Liver (tissue), 9 donors: ENCODE measurements around the gene RASSF3. TPM values are rescaled to one million over a fixed set of nuclear protein-coding genes. Genes with fewer than 3 reads are reported as not detected.

Source experiments
- DNase-seq: peaks from one replicate; pipeline ENCODE4 v3.0.0-alpha.2; 2017; ENCODE audit warnings: low spot score
- H3K27ac ChIP-seq, 2 donors: one replicate each; pipeline ENCODE4 v1.7.0; 2013; ENCODE audit warnings: inconsistent platforms in 2 of 2, low read length in 2 of 2, control low read depth in 1 of 2, low read depth in 1 of 2, mild to moderate bottlenecking in 1 of 2
- H3K27me3 ChIP-seq, 4 donors: one replicate each; pipeline versions ENCODE4 v1.6.1 to v1.7.0; 2013; ENCODE audit warnings: low read length in 3 of 4, inconsistent platforms in 1 of 4, mild to moderate bottlenecking in 1 of 4, moderate library complexity in 1 of 4; ENCODE audit not compliant: control insufficient read depth in 4 of 4, insufficient read depth in 4 of 4
- H3K36me3 ChIP-seq, 4 donors: one replicate each; pipeline versions ENCODE4 v1.6.1 to v1.7.0; 2013; ENCODE audit warnings: low read length in 3 of 4, mild to moderate bottlenecking in 3 of 4, low read depth in 1 of 4, moderate library complexity in 1 of 4; ENCODE audit not compliant: control insufficient read depth in 4 of 4, insufficient read depth in 3 of 4
- H3K4me1 ChIP-seq, 4 donors: one replicate each; pipeline versions ENCODE4 v1.6.1 to v1.7.0; 2013; ENCODE audit warnings: low read length in 3 of 4, mild to moderate bottlenecking in 3 of 4, moderate library complexity in 1 of 4; ENCODE audit not compliant: control insufficient read depth in 4 of 4, insufficient read depth in 4 of 4
- H3K4me3 ChIP-seq, 3 donors: one replicate each; pipeline versions ENCODE4 v1.6.1 to v1.7.0; 2013; ENCODE audit warnings: low read length in 3 of 3, control low read depth in 1 of 3, low read depth in 1 of 3, mild to moderate bottlenecking in 1 of 3
- H3K9ac ChIP-seq, 2 donors: one replicate each; pipeline ENCODE4 v1.7.0; 2013; ENCODE audit warnings: low read length in 2 of 2, mild to moderate bottlenecking in 2 of 2, moderate library complexity in 2 of 2, control low read depth in 1 of 2, low read depth in 1 of 2
- H3K9me3 ChIP-seq, 4 donors: one replicate each; pipeline versions ENCODE4 v1.6.1 to v1.7.0; 2013; ENCODE audit warnings: low read length in 3 of 4; ENCODE audit not compliant: control insufficient read depth in 4 of 4
- EGR1 ChIP-seq, 2 donors: IDR thresholded peaks; 2 replicates each; pipeline ENCODE4 v1.6.1; 2016 to 2018; ENCODE audit warnings: antibody characterized with exemption in 2 of 2, low read depth in 2 of 2
- FOXA1 ChIP-seq: IDR thresholded peaks from 2 replicates; pipeline ENCODE4 v1.6.1; 2016; ENCODE audit warnings: antibody characterized with exemption
- FOXA2 ChIP-seq: IDR thresholded peaks from 2 replicates; pipeline ENCODE4 v1.6.1; 2016; ENCODE audit warnings: antibody characterized with exemption
- GABPA ChIP-seq, 2 donors: IDR thresholded peaks in 1 of 2; conservative IDR thresholded peaks in 1 of 2; 2 replicates each; pipeline ENCODE4 v1.6.1; 2016; ENCODE audit warnings: antibody characterized with exemption in 2 of 2, mild to moderate bottlenecking in 1 of 2, moderate library complexity in 1 of 2
- HNF4A ChIP-seq, 2 donors: conservative IDR thresholded peaks; 2 replicates each; pipeline ENCODE4 v1.6.1; 2016; ENCODE audit warnings: antibody characterized with exemption in 2 of 2, mild to moderate bottlenecking in 2 of 2
- HNF4G ChIP-seq: IDR thresholded peaks from 2 replicates; pipeline ENCODE4 v1.6.1; 2016; ENCODE audit warnings: antibody characterized with exemption
- JUND ChIP-seq, 2 donors: IDR thresholded peaks; 2 replicates each; pipeline ENCODE4 v1.6.1; 2016; ENCODE audit warnings: antibody characterized with exemption in 2 of 2
- NR2F2 ChIP-seq: IDR thresholded peaks from 2 replicates; pipeline ENCODE4 v1.6.1; 2016; ENCODE audit warnings: antibody characterized with exemption
- RAD21 ChIP-seq, 2 donors: IDR thresholded peaks; 2 replicates each; pipeline ENCODE4 v1.6.1; 2016; ENCODE audit warnings: antibody characterized with exemption in 2 of 2, mild to moderate bottlenecking in 2 of 2
- RXRA ChIP-seq, 2 donors: IDR thresholded peaks; 2 replicates each; pipeline ENCODE4 v1.6.1; 2017 to 2018; ENCODE audit warnings: antibody characterized with exemption in 2 of 2, mild to moderate bottlenecking in 1 of 2
- SP1 ChIP-seq: IDR thresholded peaks from 2 replicates; pipeline ENCODE4 v1.6.1; 2018; ENCODE audit warnings: antibody characterized with exemption, mild to moderate bottlenecking
- TAF1 ChIP-seq: conservative IDR thresholded peaks from 2 replicates; pipeline ENCODE4 v1.6.1; 2016; ENCODE audit warnings: antibody characterized with exemption, mild to moderate bottlenecking
- YY1 ChIP-seq: IDR thresholded peaks from 2 replicates; pipeline ENCODE4 v1.6.1; 2016; ENCODE audit warnings: antibody characterized with exemption, mild to moderate bottlenecking
- WGBS: extraction: QIAGEN DNeasy Blood & Tissue Kit; methylation state at CpG from one replicate; pipeline ENCODE4 v1.1.7; 2013; 5-methylcytosine and 5-hydroxymethylcytosine counted together
- polyA plus RNA-seq, 2 donors: library from polyadenylated mRNA; stranded (reverse) in 1 of 2; unstranded in 1 of 2; fragments of 200-250 nt in 1 of 2; fragments of >200 nt in 1 of 2; fragmentation: Nextera tagmentation in 1 of 2; extraction: Ambion mirVana in 1 of 2; gene quantifications; one replicate each; pipeline versions ENCODE4 v1.2.1 to v1.2.3, GENCODE V29; 2013 to 2015
- total RNA-seq, 2 donors: library from RNA; depleted of rRNA; stranded (reverse); fragments of >200 nt; gene quantifications; one replicate each; pipeline ENCODE4 v1.2.3, GENCODE V29; 2014
- TF ChIP-seq, protein P1 (sequence below): IDR thresholded peaks from 2 replicates; pipeline ENCODE4 v1.6.1; 2016; ENCODE audit warnings: antibody characterized with exemption
- TF ChIP-seq, protein P2 (sequence below): IDR thresholded peaks from 2 replicates; pipeline ENCODE4 v1.6.1; 2016; ENCODE audit warnings: antibody characterized with exemption
- TF ChIP-seq, protein P3 (sequence below): IDR thresholded peaks from 2 replicates; pipeline ENCODE4 v1.6.1; 2016; ENCODE audit warnings: antibody characterized with exemption, mild to moderate bottlenecking
- TF ChIP-seq, protein P4 (sequence below): IDR thresholded peaks from 2 replicates; pipeline ENCODE4 v1.6.1; 2016; ENCODE audit warnings: antibody characterized with exemption
- TF ChIP-seq, protein P5 (sequence below): fragments of 150-350 bp; IDR thresholded peaks from 2 replicates; pipeline ENCODE4 v1.5.1; 2017; ENCODE audit warnings: improper control_type of control experiment, low read depth, low read length; ENCODE audit not compliant: missing input control
- donor health status: healthy.
- donor health status: healthy.
- donor health status: healthy.
- donor health status: healthy.
- donor health status: healthy.

Gene RASSF3
- total and polyA plus RNA-seq, 4 donors, result 2.2 to 9.1 (median 5.6) TPM

DNA sequence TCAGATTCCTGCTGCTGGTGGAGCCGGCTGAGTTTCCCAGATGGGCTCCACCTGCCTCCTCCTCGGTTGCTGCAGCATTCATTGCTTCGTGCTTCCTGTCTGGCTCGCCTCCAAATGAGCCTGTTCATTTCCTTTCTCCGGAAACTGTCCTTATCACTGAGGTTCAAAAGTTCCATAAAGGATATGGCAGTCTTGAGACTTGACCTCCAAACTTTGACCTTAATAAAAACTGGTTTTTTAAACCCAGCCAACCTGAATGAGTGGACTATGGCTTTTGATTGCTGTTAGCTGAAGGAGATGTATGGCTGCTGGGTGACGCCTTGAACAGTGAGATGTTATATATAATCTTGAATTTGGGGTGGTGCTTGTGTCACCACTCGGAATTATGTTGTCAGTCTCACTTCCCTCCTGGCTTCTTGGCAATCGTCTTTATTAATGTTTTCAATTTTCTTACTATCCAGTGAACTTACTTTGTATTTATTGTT lies 62.7 kb downstream of the RASSF3 start (continued):
- peak in 1 of 2 donors; percentile 34 for TF ChIP-seq RXRA (IDR thresholded peaks at IDR 0.05)
- no peak for TF ChIP-seq SP1

DNA sequence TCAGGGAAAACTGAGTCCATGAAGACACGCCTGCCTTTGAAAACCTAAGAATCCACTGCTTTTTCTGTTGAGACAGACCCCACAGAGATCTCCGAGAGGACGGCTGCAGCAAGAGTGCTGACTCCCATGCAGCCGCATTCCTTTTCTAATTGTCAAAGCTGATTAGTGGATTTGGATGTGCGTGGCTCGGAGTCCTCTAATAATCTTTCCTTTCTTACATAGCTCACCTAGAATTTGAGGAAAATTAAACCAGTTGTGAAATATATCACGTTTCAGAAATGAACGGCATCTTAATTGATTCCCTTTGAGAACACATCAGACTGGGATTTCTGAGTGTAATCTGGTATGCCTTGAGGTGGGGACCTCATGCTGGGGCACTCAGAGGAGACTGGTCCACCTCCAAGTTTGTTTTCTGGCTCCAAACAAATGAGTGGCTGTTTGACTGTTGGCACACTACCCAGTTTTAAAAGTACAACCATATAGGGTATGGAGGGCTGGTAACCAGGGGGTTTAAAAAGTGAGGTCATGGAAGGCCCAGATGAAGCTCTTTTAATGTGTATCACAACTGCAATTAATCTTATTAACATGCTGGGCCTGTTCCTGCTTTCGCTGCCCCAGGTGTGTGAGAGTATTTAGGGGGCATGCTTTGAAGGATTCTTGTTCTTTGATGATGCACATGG lies 63.3 kb downstream of the RASSF3 start:
- H3K27me3 ChIP-seq, result no peaks in the 10 kb centered on the region
- H3K4me1 ChIP-seq, result peaks cover 0 to 32% (median 12%) of the 10 kb centered on the region in 4 donors
- no peak for TF ChIP-seq TAF1
- TF ChIP-seq, protein P1, sequence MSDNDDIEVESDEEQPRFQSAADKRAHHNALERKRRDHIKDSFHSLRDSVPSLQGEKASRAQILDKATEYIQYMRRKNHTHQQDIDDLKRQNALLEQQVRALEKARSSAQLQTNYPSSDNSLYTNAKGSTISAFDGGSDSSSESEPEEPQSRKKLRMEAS, result no peak
- TF ChIP-seq FOXA2, result no peak
- no peak for TF ChIP-seq JUND (IDR thresholded peaks at IDR 0.05)
- no peak for TF ChIP-seq RXRA (IDR thresholded peaks at IDR 0.05)
- TF ChIP-seq, protein P2, sequence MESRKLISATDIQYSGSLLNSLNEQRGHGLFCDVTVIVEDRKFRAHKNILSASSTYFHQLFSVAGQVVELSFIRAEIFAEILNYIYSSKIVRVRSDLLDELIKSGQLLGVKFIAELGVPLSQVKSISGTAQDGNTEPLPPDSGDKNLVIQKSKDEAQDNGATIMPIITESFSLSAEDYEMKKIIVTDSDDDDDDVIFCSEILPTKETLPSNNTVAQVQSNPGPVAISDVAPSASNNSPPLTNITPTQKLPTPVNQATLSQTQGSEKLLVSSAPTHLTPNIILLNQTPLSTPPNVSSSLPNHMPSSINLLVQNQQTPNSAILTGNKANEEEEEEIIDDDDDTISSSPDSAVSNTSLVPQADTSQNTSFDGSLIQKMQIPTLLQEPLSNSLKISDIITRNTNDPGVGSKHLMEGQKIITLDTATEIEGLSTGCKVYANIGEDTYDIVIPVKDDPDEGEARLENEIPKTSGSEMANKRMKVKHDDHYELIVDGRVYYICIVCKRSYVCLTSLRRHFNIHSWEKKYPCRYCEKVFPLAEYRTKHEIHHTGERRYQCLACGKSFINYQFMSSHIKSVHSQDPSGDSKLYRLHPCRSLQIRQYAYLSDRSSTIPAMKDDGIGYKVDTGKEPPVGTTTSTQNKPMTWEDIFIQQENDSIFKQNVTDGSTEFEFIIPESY, result no peak
- TF ChIP-seq RAD21 (IDR thresholded peaks at IDR 0.05), result no peak
- no peak for TF ChIP-seq EGR1 (IDR thresholded peaks at IDR 0.05; ENCODE audit: low read depth in 2 of 2)
- no peak for TF ChIP-seq FOXA1
- no peak for TF ChIP-seq YY1
- H3K9ac ChIP-seq, result no peak overlapping the region
- DNase-seq, result no peak
- 84% methylated on average over 9 of the region's 9 CpGs for WGBS
- H3K27ac ChIP-seq, result no peak overlapping the region
- no peak overlapping the region for H3K4me3 ChIP-seq
- no peaks in the 10 kb centered on the region for H3K36me3 ChIP-seq
- H3K9me3 ChIP-seq, result no peaks in the 10 kb centered on the region

DNA sequence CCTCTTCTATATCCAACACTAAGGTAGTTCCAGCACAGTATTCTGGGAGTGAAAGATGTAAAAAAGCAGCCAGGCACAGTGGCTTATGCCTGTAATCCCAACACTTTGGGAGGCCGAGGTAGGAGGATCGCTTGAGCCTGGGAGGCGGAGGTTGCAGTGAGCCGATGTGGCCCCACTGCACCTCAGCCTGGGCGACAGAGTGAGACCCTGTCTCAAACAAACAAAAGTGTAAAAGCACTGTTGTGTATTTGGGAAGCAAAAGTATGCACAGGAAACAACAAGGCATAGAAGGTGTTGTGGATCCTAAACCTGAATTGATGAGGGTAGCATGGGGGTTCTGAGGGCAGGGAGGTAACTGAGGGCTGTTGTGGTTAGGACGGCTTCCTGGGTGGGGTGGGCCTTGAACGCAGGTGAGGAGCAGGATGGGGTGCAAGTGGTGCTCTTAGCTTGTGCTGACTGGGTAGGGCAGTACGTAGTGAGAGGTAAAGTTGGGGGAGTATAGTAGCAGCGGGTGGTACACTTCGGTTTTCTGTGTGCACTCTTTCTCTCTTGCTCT lies 64.2 kb downstream of the RASSF3 start:
- Histone ChIP-seq H3K36me3 (no peaks in the 10 kb centered on the region), H3K4me3 (no peak overlapping the region), H3K4me1 (peaks cover 0 to 26% (median 9%) of the 10 kb centered on the region in 4 donors), H3K27me3 (no peaks in the 10 kb centered on the region), H3K9me3 (no peaks in the 10 kb centered on the region), H3K9ac (no peak overlapping the region), H3K27ac (no peak overlapping the region)
- DNase-seq, result no peak
- WGBS, result 91% methylated on average over 10 of the region's 10 CpGs
- TF ChIP-seq GABPA (IDR thresholded peaks at IDR 0.05 in 1 of 2, conservative IDR thresholded peaks at IDR 0.05 in 1 of 2) (no peak), HNF4G (no peak), RXRA (IDR thresholded peaks at IDR 0.05) (no peak), HNF4A (conservative IDR thresholded peaks at IDR 0.05) (no peak), NR2F2 (no peak), JUND (IDR thresholded peaks at IDR 0.05) (no peak), RAD21 (IDR thresholded peaks at IDR 0.05) (no peak), TAF1 (no peak), YY1 (no peak), SP1 (no peak), FOXA2 (no peak), FOXA1 (no peak)
- TF ChIP-seq, protein P2, result no peak
- TF ChIP-seq, protein P3, sequence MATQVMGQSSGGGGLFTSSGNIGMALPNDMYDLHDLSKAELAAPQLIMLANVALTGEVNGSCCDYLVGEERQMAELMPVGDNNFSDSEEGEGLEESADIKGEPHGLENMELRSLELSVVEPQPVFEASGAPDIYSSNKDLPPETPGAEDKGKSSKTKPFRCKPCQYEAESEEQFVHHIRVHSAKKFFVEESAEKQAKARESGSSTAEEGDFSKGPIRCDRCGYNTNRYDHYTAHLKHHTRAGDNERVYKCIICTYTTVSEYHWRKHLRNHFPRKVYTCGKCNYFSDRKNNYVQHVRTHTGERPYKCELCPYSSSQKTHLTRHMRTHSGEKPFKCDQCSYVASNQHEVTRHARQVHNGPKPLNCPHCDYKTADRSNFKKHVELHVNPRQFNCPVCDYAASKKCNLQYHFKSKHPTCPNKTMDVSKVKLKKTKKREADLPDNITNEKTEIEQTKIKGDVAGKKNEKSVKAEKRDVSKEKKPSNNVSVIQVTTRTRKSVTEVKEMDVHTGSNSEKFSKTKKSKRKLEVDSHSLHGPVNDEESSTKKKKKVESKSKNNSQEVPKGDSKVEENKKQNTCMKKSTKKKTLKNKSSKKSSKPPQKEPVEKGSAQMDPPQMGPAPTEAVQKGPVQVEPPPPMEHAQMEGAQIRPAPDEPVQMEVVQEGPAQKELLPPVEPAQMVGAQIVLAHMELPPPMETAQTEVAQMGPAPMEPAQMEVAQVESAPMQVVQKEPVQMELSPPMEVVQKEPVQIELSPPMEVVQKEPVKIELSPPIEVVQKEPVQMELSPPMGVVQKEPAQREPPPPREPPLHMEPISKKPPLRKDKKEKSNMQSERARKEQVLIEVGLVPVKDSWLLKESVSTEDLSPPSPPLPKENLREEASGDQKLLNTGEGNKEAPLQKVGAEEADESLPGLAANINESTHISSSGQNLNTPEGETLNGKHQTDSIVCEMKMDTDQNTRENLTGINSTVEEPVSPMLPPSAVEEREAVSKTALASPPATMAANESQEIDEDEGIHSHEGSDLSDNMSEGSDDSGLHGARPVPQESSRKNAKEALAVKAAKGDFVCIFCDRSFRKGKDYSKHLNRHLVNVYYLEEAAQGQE, result no peak
- TF ChIP-seq, protein P1, result no peak
- TF ChIP-seq, protein P4, sequence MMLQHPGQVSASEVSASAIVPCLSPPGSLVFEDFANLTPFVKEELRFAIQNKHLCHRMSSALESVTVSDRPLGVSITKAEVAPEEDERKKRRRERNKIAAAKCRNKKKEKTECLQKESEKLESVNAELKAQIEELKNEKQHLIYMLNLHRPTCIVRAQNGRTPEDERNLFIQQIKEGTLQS, result no peak
- TF ChIP-seq, protein P5, sequence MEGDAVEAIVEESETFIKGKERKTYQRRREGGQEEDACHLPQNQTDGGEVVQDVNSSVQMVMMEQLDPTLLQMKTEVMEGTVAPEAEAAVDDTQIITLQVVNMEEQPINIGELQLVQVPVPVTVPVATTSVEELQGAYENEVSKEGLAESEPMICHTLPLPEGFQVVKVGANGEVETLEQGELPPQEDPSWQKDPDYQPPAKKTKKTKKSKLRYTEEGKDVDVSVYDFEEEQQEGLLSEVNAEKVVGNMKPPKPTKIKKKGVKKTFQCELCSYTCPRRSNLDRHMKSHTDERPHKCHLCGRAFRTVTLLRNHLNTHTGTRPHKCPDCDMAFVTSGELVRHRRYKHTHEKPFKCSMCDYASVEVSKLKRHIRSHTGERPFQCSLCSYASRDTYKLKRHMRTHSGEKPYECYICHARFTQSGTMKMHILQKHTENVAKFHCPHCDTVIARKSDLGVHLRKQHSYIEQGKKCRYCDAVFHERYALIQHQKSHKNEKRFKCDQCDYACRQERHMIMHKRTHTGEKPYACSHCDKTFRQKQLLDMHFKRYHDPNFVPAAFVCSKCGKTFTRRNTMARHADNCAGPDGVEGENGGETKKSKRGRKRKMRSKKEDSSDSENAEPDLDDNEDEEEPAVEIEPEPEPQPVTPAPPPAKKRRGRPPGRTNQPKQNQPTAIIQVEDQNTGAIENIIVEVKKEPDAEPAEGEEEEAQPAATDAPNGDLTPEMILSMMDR, result no peak
